CD1c-positive myeloid dendritic cell (primary cell): ENCODE results near the gene BCO2.
"Not testable (repeated sequence)": the region's sequence is repeated elsewhere in the genome, so short reads cannot be mapped to it uniquely, and the experiment has no call there.

Source experiments
- DNase-seq: peaks from one replicate; pipeline ENCODE4 v3.0.0-alpha.2; 2016; ENCODE audit errors: extremely low spot score

BCO2 gene, protein sequence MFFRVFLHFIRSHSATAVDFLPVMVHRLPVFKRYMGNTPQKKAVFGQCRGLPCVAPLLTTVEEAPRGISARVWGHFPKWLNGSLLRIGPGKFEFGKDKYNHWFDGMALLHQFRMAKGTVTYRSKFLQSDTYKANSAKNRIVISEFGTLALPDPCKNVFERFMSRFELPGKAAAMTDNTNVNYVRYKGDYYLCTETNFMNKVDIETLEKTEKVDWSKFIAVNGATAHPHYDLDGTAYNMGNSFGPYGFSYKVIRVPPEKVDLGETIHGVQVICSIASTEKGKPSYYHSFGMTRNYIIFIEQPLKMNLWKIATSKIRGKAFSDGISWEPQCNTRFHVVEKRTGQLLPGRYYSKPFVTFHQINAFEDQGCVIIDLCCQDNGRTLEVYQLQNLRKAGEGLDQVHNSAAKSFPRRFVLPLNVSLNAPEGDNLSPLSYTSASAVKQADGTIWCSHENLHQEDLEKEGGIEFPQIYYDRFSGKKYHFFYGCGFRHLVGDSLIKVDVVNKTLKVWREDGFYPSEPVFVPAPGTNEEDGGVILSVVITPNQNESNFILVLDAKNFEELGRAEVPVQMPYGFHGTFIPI

DNA sequence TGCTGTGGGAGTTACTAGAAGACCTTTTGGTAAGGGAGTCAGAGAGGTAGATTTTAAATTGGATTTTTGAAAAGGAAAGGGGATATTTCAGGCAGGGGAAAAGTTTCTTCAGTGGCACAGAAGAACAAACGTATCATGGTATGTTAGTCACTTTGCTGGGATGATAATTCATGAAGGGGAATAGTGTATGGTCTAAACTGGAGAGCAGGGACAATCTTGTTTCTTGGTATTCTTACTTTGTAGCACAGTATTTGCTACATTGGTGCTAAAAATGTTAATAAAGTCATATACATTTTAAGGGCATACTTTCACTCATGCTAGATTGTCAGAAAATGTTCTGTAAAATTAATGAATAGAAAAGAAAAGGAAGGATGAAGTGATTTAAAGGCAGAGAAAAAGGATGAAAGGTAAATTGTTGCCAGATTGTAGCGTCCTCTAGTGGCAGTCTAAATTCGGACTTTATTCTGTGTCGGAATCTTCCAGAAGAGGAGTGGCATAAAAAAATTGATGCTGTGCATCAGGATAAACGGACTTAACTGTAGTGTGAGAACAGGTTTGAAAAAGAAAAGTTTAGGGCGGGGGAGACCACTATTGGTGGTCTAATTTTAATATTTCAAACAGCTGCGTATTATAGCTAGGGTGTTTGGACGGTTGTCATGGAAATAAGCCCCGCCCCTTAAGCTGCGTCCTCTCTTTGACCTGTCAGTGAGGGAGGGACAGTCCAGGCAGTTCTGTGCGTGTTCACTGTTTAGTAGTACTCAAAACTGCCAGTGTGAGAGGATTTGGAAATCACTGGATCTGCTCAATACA is at the start of gene BCO2:
TSS of gene BCO2 (plus strand) at position 724 of the 810 bp plus-strand sequence. CDS start 90 bp downstream, outside the sequence.
- peak; percentile 83 for DNase-seq

DNA sequence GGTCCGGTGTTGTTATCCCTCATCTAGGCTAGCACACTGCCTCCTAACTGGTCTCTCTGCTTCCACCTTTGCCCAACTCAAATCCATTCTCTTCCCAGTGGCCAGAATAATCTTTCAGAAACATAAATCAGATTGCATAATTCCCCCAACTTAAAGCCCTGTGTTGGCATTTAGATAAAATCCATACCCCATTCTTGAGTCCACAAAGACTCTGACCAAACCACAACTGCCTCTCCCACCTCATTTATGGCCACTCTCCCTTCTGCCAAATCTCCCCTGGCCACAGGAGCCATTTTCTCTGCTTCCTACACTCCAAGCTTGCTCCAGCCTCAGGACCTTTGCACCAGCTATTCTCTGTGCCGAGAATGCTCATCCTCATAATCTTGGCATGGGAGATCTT is 48.3 kb upstream of the BCO2 start:
- no peak for DNase-seq

DNA sequence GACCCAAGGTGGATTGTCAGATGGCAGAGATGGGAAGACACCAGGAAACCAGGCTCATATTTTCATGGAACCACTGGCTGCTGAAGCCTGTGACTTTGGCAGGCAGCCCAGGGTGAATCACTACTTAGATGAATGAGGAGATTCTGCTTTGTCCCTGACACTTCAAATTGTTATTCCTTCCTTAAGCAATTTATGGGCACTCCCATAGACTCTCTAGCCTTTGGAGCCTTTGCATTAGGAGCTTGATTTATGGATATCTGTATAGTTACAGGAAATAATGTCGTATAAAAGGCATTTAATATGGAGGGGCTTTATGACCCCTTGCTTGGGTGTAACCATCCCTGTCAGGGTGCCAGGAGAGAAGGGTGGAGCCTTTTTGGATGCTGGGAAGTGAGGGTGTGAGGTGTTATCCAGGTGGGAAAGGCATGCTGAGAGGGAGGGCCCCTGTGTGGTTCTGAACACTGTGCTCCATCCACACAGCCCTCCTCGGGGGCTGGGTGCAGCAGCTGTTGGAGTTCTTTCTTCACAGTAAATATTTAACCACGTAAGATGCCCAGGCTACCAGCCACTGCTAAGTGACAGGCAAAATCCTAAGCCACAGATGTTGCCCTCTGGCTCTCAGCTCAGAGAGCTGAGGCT is 46.7 kb upstream of the BCO2 start:
- DNase-seq = no peak

DNA sequence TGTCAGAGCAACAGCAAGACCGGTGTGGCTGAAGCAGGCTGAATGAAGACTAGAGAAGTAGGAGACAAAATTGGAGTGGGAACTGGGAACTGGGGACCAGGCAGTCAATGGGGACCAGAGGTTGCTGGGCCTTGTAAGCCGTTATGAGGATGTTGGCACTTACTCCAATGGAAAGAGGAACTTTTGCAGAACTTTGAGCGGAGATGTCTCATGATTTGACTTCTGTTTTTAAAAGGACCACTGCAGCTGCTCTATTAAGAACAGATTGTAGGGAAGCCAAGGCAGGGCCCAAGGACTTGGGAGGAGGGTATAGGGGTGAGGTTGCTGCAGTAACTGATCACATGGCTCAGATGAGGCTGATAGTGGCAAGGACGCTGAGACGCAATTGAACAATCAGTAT is 45.7 kb upstream of the BCO2 start:
- peak; percentile 88 for DNase-seq

DNA sequence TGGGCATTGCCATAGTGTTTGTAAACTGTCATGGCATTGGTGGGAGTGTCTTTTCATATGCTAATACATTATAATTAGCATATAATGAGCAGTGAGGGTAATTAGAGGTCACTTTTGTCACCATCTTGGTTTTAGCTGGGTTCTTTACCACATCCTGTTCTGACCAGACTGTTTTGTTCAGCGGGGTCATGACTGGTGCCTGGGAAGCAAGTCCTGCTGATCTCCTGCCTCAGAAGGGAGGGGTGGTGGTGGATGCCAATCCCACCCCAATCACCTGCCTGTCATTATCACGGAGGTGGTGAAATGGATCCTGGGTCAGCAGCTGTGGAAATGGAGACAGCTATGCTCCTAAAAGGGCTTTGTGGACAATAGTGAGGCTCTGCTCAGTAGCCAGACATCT is 42.6 kb upstream of the BCO2 start:
- no peak for DNase-seq

DNA sequence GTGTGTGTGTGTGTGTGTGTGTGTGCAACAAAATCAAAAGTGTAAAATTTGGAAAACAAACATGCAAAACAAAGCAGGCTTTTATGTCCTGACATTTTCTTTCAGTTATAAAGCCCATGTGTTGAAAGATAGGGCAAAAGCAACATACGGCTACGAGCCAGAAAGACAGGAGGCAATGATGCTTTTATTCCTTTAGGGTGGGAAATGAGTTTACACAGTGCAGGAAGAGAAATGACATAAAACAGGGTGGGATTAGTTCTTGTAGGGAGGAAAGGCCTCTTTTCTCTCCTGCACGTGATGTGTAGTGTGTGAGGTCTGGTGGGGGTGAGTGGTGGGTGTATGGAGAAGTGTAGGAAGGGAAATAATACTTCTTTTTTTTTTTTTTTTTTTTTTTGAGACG is 40.8 kb upstream of the BCO2 start:
- DNase-seq = peak; percentile 30

DNA sequence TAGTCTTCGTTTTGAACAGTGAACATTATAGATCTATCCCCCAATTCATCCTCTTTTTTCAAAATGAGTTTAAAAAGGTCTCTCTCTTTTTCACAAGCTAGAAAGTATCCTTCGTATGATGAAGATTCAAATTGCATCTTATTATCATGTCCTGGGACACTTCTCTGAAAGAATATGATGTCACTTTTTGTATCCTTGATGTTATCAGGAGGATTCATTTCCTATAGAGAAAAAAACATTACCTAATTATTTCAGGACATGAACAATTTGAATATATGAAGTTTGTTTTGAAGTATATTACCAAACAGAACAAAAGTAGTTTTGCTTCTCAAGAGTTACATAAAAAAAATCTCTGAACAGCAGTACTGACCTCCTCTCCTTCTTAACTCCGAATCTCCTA is 31.7 kb upstream of the BCO2 start:
- DNase-seq = no peak

DNA sequence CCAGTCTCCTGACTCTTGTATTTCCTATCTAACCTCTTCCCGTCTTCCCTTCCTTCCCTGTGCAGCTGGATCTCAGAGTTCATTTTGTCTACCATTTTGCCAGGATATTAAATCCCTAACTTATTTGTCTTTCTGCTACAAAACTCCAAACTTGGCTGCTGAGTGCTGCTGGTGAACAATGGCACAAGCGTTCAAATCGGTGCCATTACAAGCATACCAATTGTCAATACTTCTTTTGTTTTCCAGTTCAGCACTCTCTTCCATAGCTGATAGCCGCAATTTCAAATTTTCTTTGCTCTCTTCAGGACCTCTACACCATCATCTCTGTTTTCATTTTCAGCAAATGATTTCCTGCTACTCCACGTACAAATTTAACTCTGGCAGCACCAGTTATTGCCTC is 24.8 kb upstream of the BCO2 start:
- DNase-seq = no peak

DNA sequence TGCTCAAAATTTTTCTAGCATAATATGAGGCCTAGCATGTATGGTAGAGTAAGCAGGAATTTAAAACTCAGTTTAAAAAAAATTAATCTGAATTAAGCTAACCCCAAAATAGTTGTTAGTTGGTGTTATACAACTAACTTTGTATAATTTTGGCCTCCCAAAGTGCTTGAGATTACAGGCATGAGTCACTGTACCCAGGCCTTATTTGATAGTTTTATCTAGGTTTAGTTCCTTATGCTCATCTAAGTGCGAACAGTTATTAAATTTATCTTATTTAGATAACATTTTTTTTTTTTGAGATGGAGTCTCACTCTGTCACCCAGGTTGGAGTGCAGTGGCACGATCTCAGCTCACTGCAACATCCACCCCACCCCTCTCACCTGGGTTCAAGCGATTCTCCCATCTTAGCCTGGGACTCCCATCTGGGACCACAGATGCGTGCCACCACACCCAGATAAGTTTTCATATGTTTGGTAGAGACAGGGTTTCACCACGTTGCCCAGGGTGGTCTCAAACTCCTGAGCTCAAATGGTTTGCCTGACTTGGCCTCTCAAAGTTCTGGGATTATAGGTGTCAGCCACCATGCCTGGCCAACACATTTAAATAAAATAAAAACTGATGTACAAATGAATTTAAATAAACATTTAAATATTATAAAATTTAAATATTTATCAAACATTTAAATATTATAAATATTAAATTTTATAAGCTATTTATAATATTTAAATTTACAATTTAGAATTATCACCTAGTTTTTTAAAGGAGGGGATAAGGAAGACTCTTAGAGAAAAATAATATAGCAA is 19.0 kb upstream of the BCO2 start:
- no peak for DNase-seq

DNA sequence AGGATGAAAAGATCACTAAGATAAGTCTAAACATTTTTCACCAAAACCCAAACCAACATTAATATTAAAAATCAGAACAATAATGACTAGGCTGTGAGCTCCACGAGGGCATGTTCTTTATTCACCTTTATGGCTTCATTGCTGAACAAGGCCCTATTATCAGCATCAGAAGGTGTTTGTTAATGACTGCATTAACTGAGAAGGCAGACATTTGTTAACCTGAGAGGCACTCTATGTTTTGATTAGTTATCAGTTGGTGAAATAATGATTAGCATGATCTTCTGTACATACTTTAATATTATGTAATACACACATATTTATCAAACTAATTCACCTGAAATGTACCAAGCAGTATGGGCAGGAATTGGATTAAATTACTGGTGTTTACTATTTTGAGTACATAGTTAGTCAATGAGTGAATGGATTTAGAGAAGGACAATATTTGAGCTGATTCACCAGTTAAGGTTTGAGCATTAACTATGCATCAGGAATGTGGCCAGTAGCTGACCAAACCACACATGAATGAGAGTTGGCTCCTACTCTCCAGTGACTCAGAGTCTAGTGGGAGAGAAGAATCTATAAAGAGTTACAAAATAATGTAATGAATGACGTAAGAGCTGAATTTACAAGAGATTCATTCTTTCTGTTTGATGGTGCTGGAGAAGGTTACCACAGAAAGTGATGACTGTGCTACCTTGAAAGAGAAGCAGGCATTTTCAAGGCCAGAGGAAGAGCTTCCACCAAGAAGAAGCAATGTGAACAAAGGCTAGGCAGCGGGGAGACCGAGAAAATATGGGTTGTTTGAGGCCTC is 18.2 kb upstream of the BCO2 start:
- peak; percentile 85 for DNase-seq

DNA sequence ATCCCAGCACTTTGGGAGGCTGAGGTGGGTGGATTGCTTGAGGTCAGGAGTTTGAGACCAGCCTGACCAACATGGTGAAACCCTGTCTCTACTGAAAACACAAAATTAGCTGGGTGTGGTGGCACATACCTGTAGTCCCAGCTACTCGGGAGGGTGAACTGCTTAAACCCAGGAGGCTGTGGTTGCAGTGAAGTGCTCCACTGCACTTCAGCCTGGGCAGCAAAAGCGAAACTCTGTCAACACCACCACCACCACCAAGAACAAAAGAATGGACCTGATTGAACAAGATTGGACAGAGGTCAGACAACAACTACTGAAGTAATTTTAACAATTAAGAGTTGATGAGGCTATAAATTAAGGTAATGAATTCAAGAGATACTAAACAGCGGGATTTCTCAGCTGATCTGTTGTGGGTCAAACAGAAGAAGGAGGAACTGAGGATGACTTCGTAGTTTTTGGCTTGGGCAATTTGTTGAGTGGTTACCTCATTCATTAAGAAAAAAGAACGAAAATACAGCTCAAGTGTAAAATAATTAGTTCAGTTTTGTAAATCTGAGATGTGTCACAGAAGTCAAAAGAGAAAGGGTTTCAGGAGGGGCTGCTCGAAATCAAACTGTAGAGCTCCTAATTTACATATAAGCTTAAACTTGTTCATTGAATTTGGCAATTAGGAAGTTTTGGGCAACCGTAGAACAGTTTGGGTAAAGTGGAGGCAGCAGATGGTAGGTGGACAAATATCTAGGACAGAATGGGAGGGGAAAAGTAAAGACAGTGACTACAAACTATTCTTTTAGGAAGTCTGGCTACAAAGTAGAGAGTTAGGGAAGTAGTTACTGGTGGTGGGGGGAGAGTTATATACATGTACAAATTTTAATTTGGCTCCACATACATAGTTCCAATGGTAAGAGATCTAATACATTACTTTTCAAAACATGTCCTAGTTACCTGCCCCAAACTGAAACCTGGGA is 15.9 kb upstream of the BCO2 start:
- peak; percentile 77 for DNase-seq

DNA sequence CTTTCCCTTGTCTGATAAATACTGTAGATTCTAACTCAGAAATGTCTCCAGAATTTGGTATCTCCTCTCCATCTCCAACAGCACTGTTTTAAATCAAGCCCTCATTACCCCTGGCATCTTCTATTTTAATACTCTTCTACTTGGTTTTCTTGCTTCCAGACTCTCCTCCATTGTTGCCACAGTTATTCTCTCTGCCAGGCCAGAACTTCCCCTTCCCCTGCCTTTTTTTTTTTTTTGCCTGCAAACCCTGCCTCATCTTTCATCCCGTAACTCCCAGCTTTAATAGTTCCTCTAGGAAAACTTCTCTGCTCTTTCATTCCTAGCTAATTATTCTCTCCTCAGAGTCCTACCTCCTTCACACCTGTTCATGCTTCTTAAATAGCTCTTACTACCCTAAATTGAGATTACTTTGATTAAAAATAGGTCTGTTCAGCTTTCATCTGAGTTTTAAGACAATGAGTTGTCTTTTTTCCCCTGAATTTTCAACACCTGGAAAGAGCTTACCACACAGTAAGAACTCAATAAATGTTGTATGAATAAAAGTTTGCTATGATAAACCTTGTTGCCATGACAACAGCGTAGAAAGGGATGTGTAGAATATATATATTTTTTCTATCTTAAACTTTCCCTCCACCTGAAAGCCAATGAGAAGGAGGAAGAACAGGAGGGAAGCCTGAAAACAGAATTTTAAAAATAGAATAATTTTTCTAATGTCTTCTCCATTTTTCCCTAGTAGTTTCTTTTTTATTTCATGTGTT is 15.0 kb upstream of the BCO2 start:
- peak; percentile 33 for DNase-seq

DNA sequence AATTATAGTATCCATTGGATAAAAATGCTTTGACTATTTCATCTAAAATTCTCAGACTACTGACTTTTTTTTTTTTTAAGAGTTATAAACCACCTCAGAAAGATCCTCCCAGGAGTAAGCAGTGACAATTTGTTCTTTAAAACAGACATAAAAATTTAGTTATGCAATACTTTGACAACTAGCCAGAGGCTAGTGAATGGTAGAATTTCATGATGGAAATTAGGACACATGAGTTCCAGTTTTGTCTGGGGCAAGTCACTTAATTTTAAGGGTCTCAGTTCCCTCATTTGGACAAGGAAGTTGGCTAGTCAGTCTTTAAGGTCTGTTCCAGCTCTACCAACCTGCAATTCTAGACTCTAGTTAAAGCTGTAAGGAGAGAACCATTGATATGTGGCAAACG is 14.3 kb upstream of the BCO2 start:
- peak; percentile 68 for DNase-seq

DNA sequence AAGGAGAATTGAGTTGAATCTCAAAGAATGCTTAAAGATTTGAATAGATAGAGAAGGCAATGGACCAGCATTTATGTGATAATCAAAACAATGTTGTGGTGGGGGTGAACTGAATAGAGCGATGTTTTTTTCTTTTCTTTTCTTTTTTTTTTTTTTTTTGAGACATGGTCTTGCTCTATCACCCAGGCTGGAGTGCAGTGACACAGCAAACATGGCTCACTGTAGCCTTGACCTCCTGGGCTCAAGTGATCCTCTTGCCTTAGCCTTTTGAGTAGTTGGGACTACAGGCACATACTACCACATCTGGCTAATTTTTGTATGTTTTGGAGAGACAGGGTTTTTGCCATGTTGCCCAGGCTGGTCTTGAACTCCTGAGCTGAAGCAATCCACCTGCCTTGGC is 13.1 kb upstream of the BCO2 start:
- not testable (repeated sequence) for DNase-seq

DNA sequence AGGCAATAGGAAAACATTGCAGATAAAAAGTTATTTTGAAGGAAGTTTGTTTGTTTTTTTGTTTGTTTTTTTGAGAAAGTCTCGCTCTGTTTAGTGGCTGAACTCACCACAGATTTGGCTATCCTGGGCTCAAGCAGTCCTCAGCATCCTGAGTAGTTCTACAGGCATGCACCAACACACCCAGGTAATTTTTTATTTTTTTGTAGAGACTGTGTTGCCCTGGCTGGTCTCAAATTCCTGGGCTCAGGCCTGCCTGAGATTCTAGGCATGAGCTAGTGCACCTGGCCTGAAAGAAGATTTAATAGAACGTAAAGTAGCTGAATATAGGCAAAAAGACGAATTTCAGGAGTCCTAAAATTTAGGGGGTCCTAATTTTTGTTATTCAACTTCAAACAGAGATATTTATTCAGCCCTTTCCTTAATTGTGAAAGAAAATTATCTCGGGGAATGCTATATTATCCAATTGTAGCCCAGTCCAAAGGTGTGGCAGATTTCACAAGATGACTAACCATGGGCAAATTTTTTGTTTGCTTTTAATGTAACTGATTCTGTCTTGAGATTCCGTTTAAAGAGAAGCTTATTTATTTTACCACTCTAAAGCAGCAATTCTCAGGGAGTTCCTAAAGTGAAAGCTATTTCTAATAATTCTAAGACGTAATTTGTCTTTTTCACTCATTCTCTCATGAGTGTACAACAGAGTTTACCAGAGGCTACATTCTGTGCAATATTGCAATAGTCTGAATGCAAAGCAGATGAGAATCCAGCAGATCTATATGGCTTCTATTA is 12.4 kb upstream of the BCO2 start:
- DNase-seq = no peak

DNA sequence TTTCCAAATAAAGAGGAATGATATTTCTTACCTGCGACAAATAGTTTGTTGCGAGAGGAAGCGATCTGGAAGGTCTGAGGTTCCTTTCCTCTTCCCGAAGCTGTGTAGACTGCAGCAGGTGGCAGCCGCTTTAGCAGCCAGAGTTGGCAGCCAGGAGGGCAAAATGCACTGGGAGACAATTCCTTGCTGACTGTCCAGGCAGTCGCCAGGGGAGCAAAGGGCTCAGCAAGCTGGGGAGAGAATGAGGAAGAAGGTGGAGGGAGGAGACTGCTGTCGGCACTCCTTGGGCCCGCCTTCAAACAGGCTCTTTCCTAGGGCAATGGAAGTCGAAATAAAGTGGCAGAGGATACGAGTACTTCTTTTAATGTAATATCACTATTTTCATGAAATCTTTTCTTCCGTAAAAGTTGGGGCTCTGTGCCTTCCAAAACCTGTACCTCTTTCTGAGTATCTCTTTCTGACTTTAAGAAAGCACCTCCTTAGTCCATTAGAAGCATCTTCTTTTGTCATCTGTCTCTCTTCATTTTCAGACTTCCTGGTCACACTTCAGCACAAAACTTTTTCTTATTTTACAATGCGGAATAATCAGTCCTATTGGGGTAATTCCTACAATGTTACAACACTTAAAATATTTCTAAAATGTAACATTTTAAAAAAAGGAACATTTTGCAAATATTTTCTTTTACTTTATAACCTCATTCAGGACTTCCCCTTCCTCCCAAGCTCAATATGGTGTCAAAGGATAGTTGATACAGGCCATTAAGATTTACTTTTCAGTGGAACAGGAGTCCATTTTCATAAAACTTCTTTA is 11.2 kb upstream of the BCO2 start, which contains the start of gene IL18:
TSS of gene IL18 (minus strand) at position 220 of the 811 bp plus-strand sequence. CDS start 9,041 bp downstream, outside the sequence.
- peak; percentile 56 for DNase-seq

DNA sequence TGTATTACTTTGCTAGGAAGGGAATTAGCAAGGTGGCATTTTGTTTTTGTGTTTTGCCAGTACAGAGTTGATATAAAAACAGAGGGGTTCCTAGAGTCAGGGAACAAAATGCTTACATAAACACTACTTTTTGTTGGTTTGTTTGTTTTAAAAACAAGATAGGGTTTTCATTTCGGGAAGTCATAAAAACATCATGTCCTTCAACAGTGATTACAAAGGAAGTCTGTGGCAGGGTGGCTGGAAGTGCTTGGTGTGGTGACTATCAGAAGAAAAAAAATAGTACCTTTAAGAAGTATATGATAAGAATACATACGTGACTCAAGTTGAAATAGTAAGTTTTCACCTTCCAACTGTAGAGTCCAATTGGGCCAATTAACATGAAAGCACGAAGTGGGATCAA is 10.3 kb upstream of the BCO2 start:
- DNase-seq = no peak
